Fibroblast of lung (primary cell): ENCODE results near the gene MREG. TPM values are rescaled to one million over a fixed set of nuclear protein-coding genes. Genes with fewer than 3 reads are reported as not detected.
A peak's percentile ranks its signal among the peaks of the same experiment; 100 is the strongest.

Experiments
- DNase-seq, 2 donors: peaks; one replicate each; pipeline versions ENCODE4 v3.0.0 to v3.0.0-alpha.2; 2010; ENCODE audit warnings: low read depth in 2 of 2
- H2AFZ ChIP-seq: 2 replicates; pipeline ENCODE4 v1.5.1; 2012; ENCODE audit warnings: low read length, control low read depth, inconsistent platforms
- H3K27ac ChIP-seq: 2 replicates; pipeline ENCODE4 v1.5.1; 2011; ENCODE audit warnings: low read length, control low read depth; ENCODE audit not compliant: insufficient read depth
- H3K27me3 ChIP-seq: 2 replicates; pipeline ENCODE4 v1.5.1; 2011; ENCODE audit warnings: mild to moderate bottlenecking, low read length; ENCODE audit not compliant: control insufficient read depth, insufficient read depth
- H3K36me3 ChIP-seq: 2 replicates; pipeline ENCODE4 v1.5.1; 2011; ENCODE audit warnings: low read length; ENCODE audit not compliant: control insufficient read depth, insufficient read depth
- H3K4me1 ChIP-seq: 2 replicates; pipeline ENCODE4 v1.5.1; 2011; ENCODE audit warnings: low read length; ENCODE audit not compliant: control insufficient read depth, insufficient read depth; ENCODE audit errors: extremely low read depth
- H3K4me2 ChIP-seq: 2 replicates; pipeline ENCODE4 v1.5.1; 2011; ENCODE audit warnings: low read length, control low read depth; ENCODE audit not compliant: insufficient read depth; ENCODE audit errors: extremely low read depth
- H3K4me3 ChIP-seq, 4 experiments: fragments of 200-600 bp in 1 of 4; sonication (generic) in 1 of 4; replicated peaks in 1 of 4; 2 replicates each; pipeline ENCODE4 v1.5.1; 2011 to 2016; ENCODE audit warnings: low read length in 4 of 4, low read depth in 3 of 4, mild to moderate bottlenecking in 3 of 4, control low read depth in 2 of 4, inconsistent platforms in 1 of 4, mixed read lengths in 1 of 4; ENCODE audit not compliant: insufficient read depth in 1 of 4; ENCODE audit errors: control extremely low read depth in 1 of 4
- H3K79me2 ChIP-seq: 2 replicates; pipeline ENCODE4 v1.5.1; 2012; ENCODE audit warnings: mild to moderate bottlenecking, low read length, inconsistent platforms; ENCODE audit not compliant: control insufficient read depth, insufficient read depth
- H3K9ac ChIP-seq: 2 replicates; pipeline ENCODE4 v1.5.1; 2011; ENCODE audit warnings: mild to moderate bottlenecking, low read length, control low read depth; ENCODE audit not compliant: insufficient read depth
- H3K9me3 ChIP-seq: 2 replicates; pipeline ENCODE4 v1.5.1; 2012; ENCODE audit warnings: low read depth, low read length; ENCODE audit not compliant: control insufficient read depth, insufficient read depth
- H4K20me1 ChIP-seq: 2 replicates; pipeline ENCODE4 v1.5.1; 2011; ENCODE audit warnings: low read length; ENCODE audit not compliant: control insufficient read depth, insufficient read depth; ENCODE audit errors: extremely low read depth
- CTCF ChIP-seq, 2 donors: IDR thresholded peaks in 1 of 2; conservative IDR thresholded peaks in 1 of 2; 1 replicate in 1 of 2; 2 replicates in 1 of 2; pipeline ENCODE4 v1.5.1; 2011 to 2012; ENCODE audit warnings: low read length in 2 of 2, control low read depth in 1 of 2, inconsistent platforms in 1 of 2, low read depth in 1 of 2, mild to moderate bottlenecking in 1 of 2
- EZH2 ChIP-seq: IDR thresholded peaks from 2 replicates; pipeline ENCODE4 v1.5.1; 2012; ENCODE audit warnings: low read length, control low read depth, mild to moderate bottlenecking; ENCODE audit errors: missing control alignments
- polyA plus RNA-seq, 2 donors: library from polyadenylated mRNA; depleted of rRNA in 1 of 2; stranded (reverse) in 1 of 2; unstranded in 1 of 2; fragments of >200 nt; gene quantifications; 2 replicates each; pipeline ENCODE4 v1.2.1, GENCODE V29; 2011 to 2012; ENCODE audit warnings: missing spikeins in 1 of 2
- total RNA-seq: library from RNA; depleted of rRNA; stranded (reverse); fragments of >200 nt; gene quantifications from 2 replicates; pipeline ENCODE4 v1.2.1, GENCODE V29; 2014

The MREG gene
- total and polyA plus RNA-seq, 2 donors (not counting 1 experiment from before 2014, with no cell fraction given): 2.4 to 3.5 TPM

DNA sequence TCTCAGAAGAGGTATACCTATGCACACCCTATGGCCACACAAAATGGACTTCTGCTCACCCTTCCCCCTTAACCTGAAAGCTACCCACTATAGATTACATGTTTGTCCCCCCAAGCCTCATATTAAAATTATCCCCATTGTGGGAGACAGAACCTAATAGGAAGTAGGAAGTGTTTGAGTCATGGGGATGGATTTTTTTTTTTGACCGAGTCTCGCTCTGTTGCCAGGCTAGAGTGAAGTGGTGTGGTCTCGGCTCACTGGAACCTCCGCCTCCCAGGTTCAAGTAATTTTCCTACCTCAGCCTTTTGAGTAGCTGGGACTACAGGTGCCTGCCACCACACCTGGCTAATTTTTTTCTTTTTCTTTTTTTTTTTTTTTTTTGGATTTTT is 98.6 kb downstream of the MREG start:
- Histone ChIP-seq H3K4me3 (no peak overlapping the region), H3K4me2 (no peak overlapping the region), H4K20me1 (no peaks in the 10 kb centered on the region), H3K4me1 (peaks cover 4% of the 10 kb centered on the region), H3K36me3 (no peaks in the 10 kb centered on the region), H3K79me2 (no peaks in the 10 kb centered on the region), H3K27me3 (no peaks in the 10 kb centered on the region), H3K9me3 (no peaks in the 10 kb centered on the region), H2AFZ (no peak overlapping the region), H3K9ac (no peak overlapping the region), H3K27ac (no peak overlapping the region)
- DNase-seq: no peak
- TF ChIP-seq CTCF (conservative IDR thresholded peaks at IDR 0.05 in 1 of 2, IDR thresholded peaks at IDR 0.05 in 1 of 2; ENCODE audit: low read depth in 1 of 2, low read length in 2 of 2): no peak
- no peak for TF ChIP-seq EZH2

DNA sequence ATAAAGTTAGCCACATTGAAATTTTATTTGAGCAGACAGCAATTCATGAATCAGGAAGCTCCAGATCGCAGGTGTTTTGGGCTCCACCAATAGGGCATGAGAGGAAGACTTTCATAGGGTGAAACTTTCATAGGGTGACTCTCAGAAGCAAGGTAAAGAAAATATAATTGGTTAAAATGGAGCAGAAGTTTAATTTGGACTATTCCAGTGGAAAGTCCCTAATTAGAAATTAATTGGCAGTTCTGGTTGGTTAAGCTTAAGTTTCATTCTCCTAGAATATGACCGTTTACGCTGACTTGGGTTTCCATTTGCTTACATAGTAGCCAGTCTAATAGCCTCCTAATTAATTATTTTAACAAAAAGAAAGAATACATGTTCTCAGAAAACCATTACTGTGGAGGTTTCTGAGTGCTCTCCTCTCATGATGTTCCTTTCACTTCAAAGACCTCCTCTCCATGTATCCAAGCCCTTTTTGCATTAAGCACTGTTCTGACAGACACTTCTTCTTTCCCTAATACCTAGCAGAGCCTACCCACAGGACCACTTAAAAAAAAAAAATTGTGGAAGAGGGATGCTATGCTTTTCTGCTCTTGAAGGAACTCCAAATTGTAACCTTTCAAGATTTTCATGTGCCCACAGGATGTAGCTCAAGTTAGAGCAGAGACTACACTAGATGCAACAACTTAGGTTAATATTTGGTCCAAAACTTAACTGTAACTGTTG is 99.1 kb downstream of the MREG start:
- Histone ChIP-seq H3K9me3 (no peaks in the 10 kb centered on the region), H3K27me3 (no peaks in the 10 kb centered on the region), H3K4me3 (no peak overlapping the region), H3K36me3 (no peaks in the 10 kb centered on the region), H4K20me1 (no peaks in the 10 kb centered on the region), H3K4me1 (peaks cover 4% of the 10 kb centered on the region), H3K9ac (no peak overlapping the region), H3K4me2 (no peak overlapping the region), H3K79me2 (no peaks in the 10 kb centered on the region), H3K27ac (no peak overlapping the region), H2AFZ (no peak overlapping the region)
- DNase-seq: no peak
- TF ChIP-seq EZH2: no peak

DNA sequence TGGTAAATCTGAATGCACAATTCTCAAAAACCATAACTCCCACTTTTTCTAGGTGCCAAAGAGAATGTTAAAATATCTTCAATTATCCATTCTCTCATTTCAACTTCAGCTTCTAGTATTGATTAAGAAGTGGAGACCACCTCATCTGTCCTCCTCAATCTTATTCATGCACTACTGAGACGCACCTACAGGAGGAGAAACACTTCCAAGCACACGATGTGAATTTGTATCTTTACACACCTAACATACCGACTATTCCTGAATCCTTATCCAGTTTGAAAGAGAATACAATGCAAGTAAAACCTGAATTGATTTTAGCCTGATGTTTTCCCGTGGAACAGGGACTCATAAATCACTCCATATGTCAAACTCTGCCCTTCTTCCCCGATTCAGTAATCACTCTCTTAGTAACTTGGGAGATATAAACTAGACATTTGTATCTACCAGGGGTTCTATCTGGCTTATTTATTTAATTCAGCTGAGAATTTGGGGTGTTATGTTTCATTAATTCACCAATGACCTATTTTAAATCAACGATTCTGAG is 101.0 kb downstream of the MREG start:
- Histone ChIP-seq H3K4me3 (no peak overlapping the region), H3K79me2 (no peaks in the 10 kb centered on the region), H2AFZ (no peak overlapping the region), H3K27me3 (no peaks in the 10 kb centered on the region), H3K36me3 (no peaks in the 10 kb centered on the region), H3K4me1 (no peaks in the 10 kb centered on the region), H3K4me2 (no peak overlapping the region), H4K20me1 (no peaks in the 10 kb centered on the region), H3K9me3 (no peaks in the 10 kb centered on the region), H3K27ac (no peak overlapping the region), H3K9ac (no peak overlapping the region)
- DNase-seq: no peak
- TF ChIP-seq EZH2: no peak
- peak in 1 of 2 donors; percentile 18 for TF ChIP-seq CTCF (conservative IDR thresholded peaks at IDR 0.05 in 1 of 2, IDR thresholded peaks at IDR 0.05 in 1 of 2; ENCODE audit: low read depth in 1 of 2, low read length in 2 of 2)
